Fibroblast of the aortic adventitia (primary cell): ENCODE results near the gene TMEM129. TPM values are rescaled to one million over a fixed set of nuclear protein-coding genes. Genes with fewer than 3 reads are reported as not detected.

Source experiments
- DNase-seq: peaks from one replicate; pipeline ENCODE4 v3.0.0-alpha.2; 2010; ENCODE audit warnings: low read depth
- H3K4me3 ChIP-seq: 2 replicates; pipeline ENCODE4 v1.5.1; 2011; ENCODE audit warnings: low read depth, mild to moderate bottlenecking, control low read depth, low read length, moderate library complexity
- small RNA-seq: library from RNA; depleted of rRNA; stranded (forward); fragments of <200 nt; gene quantifications from one replicate; pipeline ENCODE3, GENCODE V24; 2012
- total RNA-seq: library from RNA; depleted of rRNA; stranded (reverse); fragments of >200 nt; gene quantifications from 2 replicates; pipeline ENCODE4 v1.2.3, GENCODE V29; 2012; ENCODE audit warnings: low replicate concordance
- TF ChIP-seq, protein P1 (sequence below): IDR thresholded peaks from 2 replicates; pipeline ENCODE4 v1.5.1; 2011; ENCODE audit warnings: mild to moderate bottlenecking, low read length, control low read depth, inconsistent platforms; ENCODE audit not compliant: insufficient read depth

TMEM129 gene
- total RNA-seq, 1 donor, result 25.6 TPM

DNA sequence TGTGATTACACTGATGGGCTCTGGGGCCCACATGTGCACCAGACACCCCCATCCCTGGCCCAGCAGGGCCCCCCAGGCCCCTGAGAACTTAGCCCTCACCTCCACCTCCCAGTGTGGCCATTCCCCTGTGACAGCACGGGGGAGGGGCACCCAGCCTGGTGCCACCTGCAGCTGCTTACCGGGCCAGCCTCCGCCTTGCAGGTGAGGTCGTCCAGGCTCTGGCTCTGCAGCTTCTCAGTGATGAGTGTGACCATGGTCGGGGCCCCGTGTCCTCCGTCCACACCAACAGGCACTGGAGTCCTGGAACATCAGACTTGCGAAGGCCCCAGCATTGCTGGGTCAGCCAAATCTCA is 52.7 kb downstream of the TMEM129 start:
- TF ChIP-seq, protein P1, sequence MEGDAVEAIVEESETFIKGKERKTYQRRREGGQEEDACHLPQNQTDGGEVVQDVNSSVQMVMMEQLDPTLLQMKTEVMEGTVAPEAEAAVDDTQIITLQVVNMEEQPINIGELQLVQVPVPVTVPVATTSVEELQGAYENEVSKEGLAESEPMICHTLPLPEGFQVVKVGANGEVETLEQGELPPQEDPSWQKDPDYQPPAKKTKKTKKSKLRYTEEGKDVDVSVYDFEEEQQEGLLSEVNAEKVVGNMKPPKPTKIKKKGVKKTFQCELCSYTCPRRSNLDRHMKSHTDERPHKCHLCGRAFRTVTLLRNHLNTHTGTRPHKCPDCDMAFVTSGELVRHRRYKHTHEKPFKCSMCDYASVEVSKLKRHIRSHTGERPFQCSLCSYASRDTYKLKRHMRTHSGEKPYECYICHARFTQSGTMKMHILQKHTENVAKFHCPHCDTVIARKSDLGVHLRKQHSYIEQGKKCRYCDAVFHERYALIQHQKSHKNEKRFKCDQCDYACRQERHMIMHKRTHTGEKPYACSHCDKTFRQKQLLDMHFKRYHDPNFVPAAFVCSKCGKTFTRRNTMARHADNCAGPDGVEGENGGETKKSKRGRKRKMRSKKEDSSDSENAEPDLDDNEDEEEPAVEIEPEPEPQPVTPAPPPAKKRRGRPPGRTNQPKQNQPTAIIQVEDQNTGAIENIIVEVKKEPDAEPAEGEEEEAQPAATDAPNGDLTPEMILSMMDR, result no peak
- H3K4me3 ChIP-seq, result no peak overlapping the region
- no peak for DNase-seq

DNA sequence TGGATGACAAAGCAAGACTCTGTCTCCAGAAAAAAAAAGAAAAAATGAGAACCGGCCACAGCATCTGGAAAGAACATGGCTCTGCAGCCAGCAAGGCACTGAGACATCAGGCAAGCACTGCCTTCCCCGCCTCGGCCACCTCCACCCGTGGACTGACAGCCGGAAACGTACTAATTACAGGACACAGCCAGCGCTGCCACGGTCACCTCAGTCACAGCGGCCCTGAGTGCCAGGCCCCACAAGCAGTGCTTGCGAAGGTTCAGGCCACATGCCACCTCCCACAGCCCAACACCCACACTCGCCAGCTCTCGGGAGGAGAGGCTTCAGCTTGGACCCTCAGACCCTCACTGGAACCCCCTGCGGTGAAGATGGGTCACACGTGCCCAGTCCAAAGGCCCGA is 53.9 kb downstream of the TMEM129 start:
- DNase-seq, result no peak

DNA sequence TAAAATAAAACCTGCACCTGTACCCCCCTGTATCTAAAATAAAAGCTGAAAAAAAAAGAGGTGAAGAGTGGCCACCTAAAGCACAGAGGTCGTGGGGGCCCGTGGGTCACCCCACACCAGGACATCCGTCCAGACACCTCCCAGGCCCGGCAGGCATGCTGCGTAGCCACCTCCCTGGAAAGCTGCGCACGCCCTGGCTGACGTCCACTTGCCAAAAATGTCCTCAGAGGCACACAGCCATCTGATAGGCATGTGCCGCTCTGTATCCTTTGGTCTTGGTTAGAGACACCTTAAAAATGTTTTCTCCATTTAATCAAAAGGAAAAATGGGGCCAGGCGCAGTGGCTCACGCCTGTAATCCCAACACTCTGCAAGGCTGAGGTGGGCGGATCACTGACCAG is 54.7 kb downstream of the TMEM129 start:
- DNase-seq, result no peak
- H3K4me3 ChIP-seq, result no peak overlapping the region
- TF ChIP-seq, protein P1, result no peak

More for the DNA sequence above, 53.9 kb downstream of the TMEM129 start:
- TF ChIP-seq, protein P1, result no peak
- H3K4me3 ChIP-seq, result no peak overlapping the region

Small RNA genes within 50 kb of the gene (small RNA-seq; reads per million reads assigned to genes)
- not detected for gene RF00019

Other genes with a start within 250 kb of the TMEM129 start
- gene FAM53A, start 37.0 kb downstream of the TMEM129 start, total RNA-seq, result 1.6 and 2.5 TPM in 2 replicates
- gene SLBP, start 9.0 kb downstream of the TMEM129 start, total RNA-seq, result 48.2 and 89.1 TPM in 2 replicates
- gene TACC3, start 198 bp upstream of the TMEM129 start, total RNA-seq, result 3.2 and 23.9 TPM in 2 replicates
- 0.33 and 0.45 TPM in 2 replicates for gene FGFR3, start 72.0 kb upstream of the TMEM129 start, total RNA-seq
- 51.1 and 51.7 TPM in 2 replicates for gene LETM1, start 134.8 kb upstream of the TMEM129 start, total RNA-seq
- gene NSD2, start 150.1 kb upstream of the TMEM129 start, total RNA-seq, result 50.3 and 84.7 TPM in 2 replicates